SK-N-SH (cell line): ENCODE measurements around the gene PLIN5. TPM values are rescaled to one million over a fixed set of nuclear protein-coding genes. Genes with fewer than 3 reads are reported as not detected.
A peak's percentile ranks its signal among the peaks of the same experiment; 100 is the strongest.

Source experiments
- CTCF ChIA-PET: fragments of 300-600, 350-600 bp; formaldehyde crosslinking; extraction: SDS; loops from one replicate; lab custom pipeline; 2021; lab: Yijun Ruan, JAX
- POLR2A ChIA-PET: fragments of 350-600 bp; sonication (Branson Sonifier 250); formaldehyde crosslinking; extraction: SDS; loops from one replicate; lab custom pipeline; 2020; ENCODE audit warnings: antibody characterized with exemption, inconsistent platforms; lab: Yijun Ruan, JAX
- DNase-seq: peaks from one replicate; pipeline ENCODE4 v3.0.0; 2012
- H2AFZ ChIP-seq: fragments of 200-600 bp; sonication (generic); 2 replicates; pipeline ENCODE4 v1.8.1; 2016; ENCODE audit warnings: antibody characterized with exemption, mild to moderate bottlenecking, low read depth
- H3F3A ChIP-seq: fragments of 200-600 bp; sonication (generic); replicated peaks from 2 replicates; pipeline ENCODE3; 2016; ENCODE audit warnings: antibody characterized with exemption, mild to moderate bottlenecking; ENCODE audit not compliant: insufficient read depth
- H3K27ac ChIP-seq, 2 experiments: fragments of 200-500 bp in 1 of 2; fragments of 200-600 bp in 1 of 2; sonication (Bioruptor generic) in 1 of 2; sonication (generic), shearing (Covaris generic) in 1 of 2; 2 replicates each; pipeline versions ENCODE4 v1.5.1 to v1.6.1; 2014 to 2016; ENCODE audit warnings: low read depth in 2 of 2, inconsistent platforms in 1 of 2, low read length in 1 of 2, mild to moderate bottlenecking in 1 of 2, mixed read lengths in 1 of 2
- H3K27me3 ChIP-seq: fragments of 200-600 bp; sonication (generic), shearing (Covaris generic); 2 replicates; pipeline ENCODE4 v1.6.1; 2016; ENCODE audit warnings: mixed run types; ENCODE audit not compliant: insufficient read depth
- H3K36me3 ChIP-seq, 2 experiments: fragments of 200-500 bp in 1 of 2; fragments of 200-600 bp in 1 of 2; sonication (Bioruptor generic) in 1 of 2; sonication (generic) in 1 of 2; replicated peaks in 1 of 2; 2 replicates each; pipeline versions ENCODE3 to v1.5.1; 2014 to 2016; ENCODE audit warnings: low read length in 1 of 2, mild to moderate bottlenecking in 1 of 2; ENCODE audit not compliant: insufficient read depth in 2 of 2, control insufficient read depth in 1 of 2
- H3K4me1 ChIP-seq, 2 experiments: fragments of 200-500 bp in 1 of 2; fragments of 200-600 bp in 1 of 2; sonication (Bioruptor generic) in 1 of 2; sonication (generic), shearing (Covaris generic) in 1 of 2; 2 replicates each; pipeline versions ENCODE4 v1.5.1 to v1.6.1; 2014 to 2016; ENCODE audit warnings: low read depth in 1 of 2, low read length in 1 of 2, mixed run types in 1 of 2; ENCODE audit not compliant: insufficient read depth in 2 of 2, control insufficient read depth in 1 of 2
- H3K4me2 ChIP-seq: fragments of 200-600 bp; sonication (generic), shearing (Covaris generic); 2 replicates; pipeline ENCODE4 v1.6.1; 2017; ENCODE audit warnings: mixed run types
- H3K4me3 ChIP-seq, 2 experiments: fragments of 200-500 bp in 1 of 2; fragments of 200-600 bp in 1 of 2; sonication (Bioruptor generic) in 1 of 2; sonication (generic), shearing (Covaris generic) in 1 of 2; 2 replicates each; pipeline versions ENCODE4 v1.5.1 to v1.8.1; 2014 to 2016; ENCODE audit warnings: low read depth in 2 of 2, inconsistent platforms in 1 of 2, low read length in 1 of 2, mild to moderate bottlenecking in 1 of 2, mixed read lengths in 1 of 2, moderate library complexity in 1 of 2
- H3K79me2 ChIP-seq: fragments of 200-600 bp; sonication (generic); 2 replicates; pipeline ENCODE4 v1.8.1; 2017; ENCODE audit warnings: mild to moderate bottlenecking; ENCODE audit not compliant: insufficient read depth
- H3K9ac ChIP-seq: fragments of 200-600 bp; sonication (generic); 2 replicates; pipeline ENCODE4 v1.6.1; 2017; ENCODE audit warnings: mixed run types
- H3K9me2 ChIP-seq: fragments of 200-600 bp; sonication (generic); 2 replicates; pipeline ENCODE4 v1.6.1; 2017; ENCODE audit warnings: mixed run types
- H3K9me3 ChIP-seq: fragments of 200-600 bp; sonication (generic); 2 replicates; pipeline ENCODE4 v1.6.1; 2017; ENCODE audit warnings: mixed run types, mild to moderate bottlenecking, moderate library complexity
- H4K20me1 ChIP-seq: fragments of 200-600 bp; sonication (generic); 2 replicates; pipeline ENCODE4 v1.6.1; 2017; ENCODE audit warnings: mild to moderate bottlenecking, mixed run types; ENCODE audit not compliant: insufficient read depth
- CHD2 ChIP-seq: fragments of 150-350 bp; IDR thresholded peaks from 2 replicates; pipeline ENCODE4 v1.6.1; 2018; ENCODE audit warnings: low read length; ENCODE audit not compliant: partially characterized antibody
- ELF1 ChIP-seq: IDR thresholded peaks from 2 replicates; pipeline ENCODE4 v1.4.0; 2012
- EP300 ChIP-seq, 2 experiments: IDR thresholded peaks; 2 replicates each; pipeline versions ENCODE4 v1.4.0 to v1.6.1; 2012; ENCODE audit warnings: borderline replicate concordance in 1 of 2, low read depth in 1 of 2, low read length in 1 of 2
- EZH2phosphoT487 ChIP-seq: fragments of 200-600 bp; sonication (generic); IDR thresholded peaks from 2 replicates; pipeline ENCODE4 v1.6.1; 2017; ENCODE audit warnings: low read depth, mixed run types, mild to moderate bottlenecking, antibody characterized with exemption, moderate library complexity, borderline replicate concordance
- FOSL2 ChIP-seq: IDR thresholded peaks from 2 replicates; pipeline ENCODE4 v1.4.0; 2012; ENCODE audit warnings: low read depth, mild to moderate bottlenecking, moderate library complexity, borderline replicate concordance
- FOXJ3 ChIP-seq: sonication (generic); formaldehyde crosslinking; IDR thresholded peaks from 2 replicates; pipeline ENCODE4 v1.5.1; 2020; ENCODE audit warnings: mild to moderate bottlenecking, missing genetic modification reagents
- GABPA ChIP-seq: IDR thresholded peaks from 2 replicates; pipeline ENCODE4 v1.4.0; 2012; ENCODE audit warnings: low read depth, mild to moderate bottlenecking
- IRF3 ChIP-seq: fragments of 150-350 bp; IDR thresholded peaks from 2 replicates; pipeline ENCODE4 v1.6.1; 2016; ENCODE audit warnings: mild to moderate bottlenecking, low read depth, low read length
- MXI1 ChIP-seq: IDR thresholded peaks from 2 replicates; pipeline ENCODE4 v1.6.1; 2012; ENCODE audit warnings: mild to moderate bottlenecking, low read depth, low read length, improper control_type of control experiment
- NFIC ChIP-seq: IDR thresholded peaks from 2 replicates; pipeline ENCODE4 v1.4.0; 2012; ENCODE audit warnings: borderline replicate concordance
- NRF1 ChIP-seq: IDR thresholded peaks from 2 replicates; pipeline ENCODE4 v1.6.1; 2012; ENCODE audit warnings: low read depth, mild to moderate bottlenecking, low read length
- RCOR1 ChIP-seq: fragments of 150-350 bp; IDR thresholded peaks from 2 replicates; pipeline ENCODE4 v1.6.1; 2017; ENCODE audit warnings: antibody characterized with exemption, low read length
- RXRA ChIP-seq: IDR thresholded peaks from 2 replicates; pipeline ENCODE4 v1.4.0; 2012; ENCODE audit warnings: low read depth, mild to moderate bottlenecking, borderline replicate concordance
- SIN3A ChIP-seq: IDR thresholded peaks from 2 replicates; pipeline ENCODE4 v1.6.1; 2012; ENCODE audit warnings: low read depth, mild to moderate bottlenecking, low read length, moderate library complexity, borderline replicate concordance
- TEAD4 ChIP-seq: IDR thresholded peaks from 2 replicates; pipeline ENCODE4 v1.4.0; 2012; ENCODE audit warnings: mild to moderate bottlenecking, borderline replicate concordance; ENCODE audit not compliant: insufficient read depth
- USF2 ChIP-seq: fragments of 150-350 bp; IDR thresholded peaks from 2 replicates; pipeline ENCODE4 v1.6.1; 2017; ENCODE audit warnings: antibody characterized with exemption, low read length, low read depth, borderline replicate concordance
- WGBS: methylation state at CpG from one replicate; pipeline ENCODE4 v1.1.6; 2017; ENCODE audit warnings: low lambda C conversion rate; 5-methylcytosine and 5-hydroxymethylcytosine counted together
- polyA plus RNA-seq, 3 experiments: library from polyadenylated mRNA; depleted of rRNA; stranded (reverse); fragments of >200 nt; gene quantifications; 2 replicates each; pipeline ENCODE4 v1.2.3, GENCODE V29; 2012
- TF ChIP-seq, protein P1 (sequence below): IDR thresholded peaks from 2 replicates; pipeline ENCODE4 v1.4.0; 2012; ENCODE audit warnings: low read depth, borderline replicate concordance
- TF ChIP-seq, protein P2 (sequence below): fragments of 200-600 bp; sonication (generic); IDR thresholded peaks from 2 replicates; pipeline ENCODE4 v1.6.1; 2017; ENCODE audit warnings: antibody characterized with exemption, mild to moderate bottlenecking, moderate library complexity
- TF ChIP-seq, protein P3 (sequence below): IDR thresholded peaks from 2 replicates; pipeline ENCODE4 v1.6.1; 2012; ENCODE audit warnings: mild to moderate bottlenecking, low read depth, low read length, moderate library complexity
- TF ChIP-seq, protein P4 (sequence below): IDR thresholded peaks from 2 replicates; pipeline ENCODE4 v1.4.0; 2012; ENCODE audit warnings: low read depth

Gene PLIN5
- polyA plus RNA-seq (2012; rRNA removed): 0.59 and 0.68 TPM in 2 replicates
- 0.19 and 0.25 TPM in 2 replicates for polyA plus RNA-seq (2012; cell fraction: cytosol; rRNA removed)
- polyA plus RNA-seq (2012; cell fraction: nucleus; rRNA removed): 3.6 and 5.9 TPM in 2 replicates

DNA sequence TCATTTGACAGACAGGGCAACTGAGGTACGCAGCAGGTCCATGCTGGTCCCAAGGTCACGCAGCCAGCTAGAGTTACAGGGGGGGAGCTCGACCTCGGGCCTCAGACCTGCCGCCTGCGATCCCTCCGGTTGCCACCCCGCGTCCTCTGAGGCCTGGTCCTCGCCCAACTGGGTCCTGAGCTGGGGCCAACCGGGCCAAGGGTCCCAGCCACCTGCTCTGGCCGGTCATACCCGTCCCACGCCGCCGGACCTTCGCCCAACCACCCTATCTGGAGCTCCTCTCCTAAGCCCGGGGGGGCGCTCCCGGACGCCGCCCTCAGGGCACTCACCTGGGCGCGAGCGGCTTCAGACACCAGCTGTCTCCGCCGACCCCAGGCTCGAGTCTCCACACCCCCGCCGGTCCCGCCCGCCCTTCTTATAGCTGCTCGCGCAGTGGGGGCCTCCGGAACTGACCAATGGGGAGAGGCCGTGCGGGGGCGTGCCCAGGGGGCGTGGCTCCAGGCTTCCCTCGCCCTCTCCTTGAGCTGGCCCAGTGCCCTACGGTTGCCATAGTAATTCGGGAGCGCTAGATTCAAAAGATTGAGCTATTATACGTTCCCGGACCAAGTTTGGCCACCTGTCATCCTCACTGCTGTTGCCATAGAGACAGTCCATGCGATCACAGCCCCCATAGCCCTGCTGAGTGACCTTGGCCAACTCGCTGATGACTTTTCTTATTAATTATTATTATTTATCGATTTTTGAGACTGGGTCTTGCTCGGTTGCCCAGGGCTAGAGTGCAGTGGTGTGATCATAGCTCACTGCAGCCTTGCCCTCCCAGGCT is at the start of gene PLIN5:
Gene PLIN5, minus strand, starts transcription at position 389 of the 823 bp plus-strand sequence. CDS start 1,150 bp downstream, outside the sequence.
- no peaks in the 10 kb centered on the region for H3F3A ChIP-seq
- no peaks in the 10 kb centered on the region for H3K9me2 ChIP-seq
- peaks cover 26% of the 10 kb centered on the region; the same call in 1 of the 2 replicates for H3K27me3 ChIP-seq
- WGBS: 1% methylated on average over 10 of the region's 49 CpGs
- no peak within 1 kb of the TSS for H3K9ac ChIP-seq
- POLR2A ChIA-PET: interaction anchor here (1.3 kb wide), 2 partner anchors 10 to 288 kb away, joined by 3 to 4 read pairs; partner anchors contain the start of gene YJU2
- H4K20me1 ChIP-seq: no peaks in the 10 kb centered on the region
- no peak within 1 kb of the TSS for H3K27ac ChIP-seq
- no peaks in the 10 kb centered on the region for H3K79me2 ChIP-seq
- peaks cover 0 to 13% of the 10 kb centered on the region in 2 experiments; a peak in 2 of 4 replicates for H3K4me1 ChIP-seq
- CTCF ChIA-PET: interaction anchor here (0.6 to 5.7 kb wide), 12 partner anchors 11 to 1460 kb away, joined by 3 to 78 read pairs (median 3); partner anchors contain the start of genes PLIN4 and SEMA6B
- DNase-seq: peak; percentile 98
- H2AFZ ChIP-seq: no peak within 1 kb of the TSS
- peak within 1 kb of the TSS; percentile 75 for H3K4me2 ChIP-seq
- no peaks in the 10 kb centered on the region for H3K36me3 ChIP-seq
- no peaks in the 10 kb centered on the region for H3K9me3 ChIP-seq
- peak within 1 kb of the TSS; percentile 29 to 31; a peak in 3 of 4 replicates for H3K4me3 ChIP-seq
- TF ChIP-seq EP300 (IDR thresholded peaks at IDR 0.05; ENCODE audit: borderline replicate concordance in 1 of 2, low read depth in 1 of 2, low read length in 1 of 2): no peak
- no peak for TF ChIP-seq IRF3
- no peak for TF ChIP-seq GABPA
- no peak for TF ChIP-seq TEAD4
- TF ChIP-seq NFIC: 0 out of 2 replicates have a peak, but pooled peaks have one; percentile 29
- no peak for TF ChIP-seq FOSL2
- TF ChIP-seq RXRA: no peak
- no peak for TF ChIP-seq EZH2phosphoT487
- TF ChIP-seq MXI1: peak; percentile 77
- no peak for TF ChIP-seq RCOR1
- TF ChIP-seq, protein P1, sequence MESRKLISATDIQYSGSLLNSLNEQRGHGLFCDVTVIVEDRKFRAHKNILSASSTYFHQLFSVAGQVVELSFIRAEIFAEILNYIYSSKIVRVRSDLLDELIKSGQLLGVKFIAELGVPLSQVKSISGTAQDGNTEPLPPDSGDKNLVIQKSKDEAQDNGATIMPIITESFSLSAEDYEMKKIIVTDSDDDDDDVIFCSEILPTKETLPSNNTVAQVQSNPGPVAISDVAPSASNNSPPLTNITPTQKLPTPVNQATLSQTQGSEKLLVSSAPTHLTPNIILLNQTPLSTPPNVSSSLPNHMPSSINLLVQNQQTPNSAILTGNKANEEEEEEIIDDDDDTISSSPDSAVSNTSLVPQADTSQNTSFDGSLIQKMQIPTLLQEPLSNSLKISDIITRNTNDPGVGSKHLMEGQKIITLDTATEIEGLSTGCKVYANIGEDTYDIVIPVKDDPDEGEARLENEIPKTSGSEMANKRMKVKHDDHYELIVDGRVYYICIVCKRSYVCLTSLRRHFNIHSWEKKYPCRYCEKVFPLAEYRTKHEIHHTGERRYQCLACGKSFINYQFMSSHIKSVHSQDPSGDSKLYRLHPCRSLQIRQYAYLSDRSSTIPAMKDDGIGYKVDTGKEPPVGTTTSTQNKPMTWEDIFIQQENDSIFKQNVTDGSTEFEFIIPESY: no peak
- TF ChIP-seq, protein P2, sequence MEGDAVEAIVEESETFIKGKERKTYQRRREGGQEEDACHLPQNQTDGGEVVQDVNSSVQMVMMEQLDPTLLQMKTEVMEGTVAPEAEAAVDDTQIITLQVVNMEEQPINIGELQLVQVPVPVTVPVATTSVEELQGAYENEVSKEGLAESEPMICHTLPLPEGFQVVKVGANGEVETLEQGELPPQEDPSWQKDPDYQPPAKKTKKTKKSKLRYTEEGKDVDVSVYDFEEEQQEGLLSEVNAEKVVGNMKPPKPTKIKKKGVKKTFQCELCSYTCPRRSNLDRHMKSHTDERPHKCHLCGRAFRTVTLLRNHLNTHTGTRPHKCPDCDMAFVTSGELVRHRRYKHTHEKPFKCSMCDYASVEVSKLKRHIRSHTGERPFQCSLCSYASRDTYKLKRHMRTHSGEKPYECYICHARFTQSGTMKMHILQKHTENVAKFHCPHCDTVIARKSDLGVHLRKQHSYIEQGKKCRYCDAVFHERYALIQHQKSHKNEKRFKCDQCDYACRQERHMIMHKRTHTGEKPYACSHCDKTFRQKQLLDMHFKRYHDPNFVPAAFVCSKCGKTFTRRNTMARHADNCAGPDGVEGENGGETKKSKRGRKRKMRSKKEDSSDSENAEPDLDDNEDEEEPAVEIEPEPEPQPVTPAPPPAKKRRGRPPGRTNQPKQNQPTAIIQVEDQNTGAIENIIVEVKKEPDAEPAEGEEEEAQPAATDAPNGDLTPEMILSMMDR: 0 out of 2 replicates have a peak, but pooled peaks have one; percentile 10
- TF ChIP-seq, protein P3, sequence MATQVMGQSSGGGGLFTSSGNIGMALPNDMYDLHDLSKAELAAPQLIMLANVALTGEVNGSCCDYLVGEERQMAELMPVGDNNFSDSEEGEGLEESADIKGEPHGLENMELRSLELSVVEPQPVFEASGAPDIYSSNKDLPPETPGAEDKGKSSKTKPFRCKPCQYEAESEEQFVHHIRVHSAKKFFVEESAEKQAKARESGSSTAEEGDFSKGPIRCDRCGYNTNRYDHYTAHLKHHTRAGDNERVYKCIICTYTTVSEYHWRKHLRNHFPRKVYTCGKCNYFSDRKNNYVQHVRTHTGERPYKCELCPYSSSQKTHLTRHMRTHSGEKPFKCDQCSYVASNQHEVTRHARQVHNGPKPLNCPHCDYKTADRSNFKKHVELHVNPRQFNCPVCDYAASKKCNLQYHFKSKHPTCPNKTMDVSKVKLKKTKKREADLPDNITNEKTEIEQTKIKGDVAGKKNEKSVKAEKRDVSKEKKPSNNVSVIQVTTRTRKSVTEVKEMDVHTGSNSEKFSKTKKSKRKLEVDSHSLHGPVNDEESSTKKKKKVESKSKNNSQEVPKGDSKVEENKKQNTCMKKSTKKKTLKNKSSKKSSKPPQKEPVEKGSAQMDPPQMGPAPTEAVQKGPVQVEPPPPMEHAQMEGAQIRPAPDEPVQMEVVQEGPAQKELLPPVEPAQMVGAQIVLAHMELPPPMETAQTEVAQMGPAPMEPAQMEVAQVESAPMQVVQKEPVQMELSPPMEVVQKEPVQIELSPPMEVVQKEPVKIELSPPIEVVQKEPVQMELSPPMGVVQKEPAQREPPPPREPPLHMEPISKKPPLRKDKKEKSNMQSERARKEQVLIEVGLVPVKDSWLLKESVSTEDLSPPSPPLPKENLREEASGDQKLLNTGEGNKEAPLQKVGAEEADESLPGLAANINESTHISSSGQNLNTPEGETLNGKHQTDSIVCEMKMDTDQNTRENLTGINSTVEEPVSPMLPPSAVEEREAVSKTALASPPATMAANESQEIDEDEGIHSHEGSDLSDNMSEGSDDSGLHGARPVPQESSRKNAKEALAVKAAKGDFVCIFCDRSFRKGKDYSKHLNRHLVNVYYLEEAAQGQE: no peak
- no peak for TF ChIP-seq FOXJ3 (CRISPR knock-in tag)
- TF ChIP-seq ELF1: no peak
- TF ChIP-seq CHD2: no peak
- no peak for TF ChIP-seq USF2
- 0 out of 2 replicates have a peak, but pooled peaks have one; percentile 8 for TF ChIP-seq NRF1
- TF ChIP-seq, protein P4, sequence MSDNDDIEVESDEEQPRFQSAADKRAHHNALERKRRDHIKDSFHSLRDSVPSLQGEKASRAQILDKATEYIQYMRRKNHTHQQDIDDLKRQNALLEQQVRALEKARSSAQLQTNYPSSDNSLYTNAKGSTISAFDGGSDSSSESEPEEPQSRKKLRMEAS: no peak
- TF ChIP-seq SIN3A: peak; percentile 43; the same call in 1 of the 2 replicates
